Activated naive CD4-positive, alpha-beta T cell treated with anti-CD3 and anti-CD28 coated beads, Interleukin-2, amount 10 ng/mL, durations not matched to agents 7 days and 5 days (primary cell): ENCODE results near the gene LAMC3.
"Not testable (repeated sequence)": the region's sequence is repeated elsewhere in the genome, so short reads cannot be mapped to it uniquely, and the experiment has no call there.

Experiments
- CTCF ChIA-PET: fragments of 350-600 bp; sonication (Branson Sonifier 250); formaldehyde crosslinking; loops from one replicate; lab custom pipeline; 2021; ENCODE audit warnings: antibody characterized with exemption; lab: Charles Lee
- DNase-seq: peaks from one replicate; pipeline ENCODE4 v3.0.0-alpha.2; 2020
- H3K27ac Mint-ChIP-seq: one replicate; pipeline ENCODE4 v1.8.0; 2021; ENCODE audit warnings: mild to moderate bottlenecking, moderate library complexity, mixed read lengths
- H3K27me3 Mint-ChIP-seq: one replicate; pipeline ENCODE4 v1.8.0; 2021; ENCODE audit warnings: mild to moderate bottlenecking, mixed read lengths
- H3K36me3 Mint-ChIP-seq: one replicate; pipeline ENCODE4 v1.8.0; 2021; ENCODE audit warnings: mixed read lengths
- H3K4me1 Mint-ChIP-seq: one replicate; pipeline ENCODE4 v1.8.0; 2021; ENCODE audit warnings: mixed read lengths
- H3K4me3 Mint-ChIP-seq: one replicate; pipeline ENCODE4 v1.8.0; 2021; ENCODE audit warnings: mild to moderate bottlenecking, moderate library complexity, mixed read lengths
- H3K9me3 Mint-ChIP-seq: one replicate; pipeline ENCODE4 v1.8.0; 2021; ENCODE audit warnings: mixed read lengths

LAMC3 gene

GRCh38 chr9:131095666-131096268, 86.8 kb downstream of the LAMC3 start:
- Mint-ChIP-seq H3K9me3 (no peaks in the 10 kb centered on the region), H3K27me3 (peaks cover 67% of the 10 kb centered on the region), H3K27ac (no peak overlapping the region), H3K36me3 (peaks cover 3% of the 10 kb centered on the region), H3K4me1 (peaks cover 14% of the 10 kb centered on the region), H3K4me3 (peak overlapping the region; percentile 67)
- CTCF ChIA-PET, result no interaction called here
- no peak for DNase-seq

- H3K9me3 Mint-ChIP-seq, result no peaks in the 10 kb centered on the region
- peaks cover 3% of the 10 kb centered on the region for H3K36me3 Mint-ChIP-seq
- H3K4me1 Mint-ChIP-seq, result peaks cover 14% of the 10 kb centered on the region
- peaks cover 67% of the 10 kb centered on the region for H3K27me3 Mint-ChIP-seq
- peak within 1 kb of the TSS; percentile 69 for H3K4me3 Mint-ChIP-seq
- DNase-seq, result peak; percentile 61
- no peak within 1 kb of the TSS for H3K27ac Mint-ChIP-seq
- CTCF ChIA-PET, result no interaction called here
These were observed 87.5 kb downstream of the LAMC3 start, which contains the start of gene AIF1L for GRCh38 chr9:131096269-131097125. Gene AIF1L (plus strand): TSS chr9:131096531. CDS start chr9:131096630, 99 bp downstream.

DNA sequence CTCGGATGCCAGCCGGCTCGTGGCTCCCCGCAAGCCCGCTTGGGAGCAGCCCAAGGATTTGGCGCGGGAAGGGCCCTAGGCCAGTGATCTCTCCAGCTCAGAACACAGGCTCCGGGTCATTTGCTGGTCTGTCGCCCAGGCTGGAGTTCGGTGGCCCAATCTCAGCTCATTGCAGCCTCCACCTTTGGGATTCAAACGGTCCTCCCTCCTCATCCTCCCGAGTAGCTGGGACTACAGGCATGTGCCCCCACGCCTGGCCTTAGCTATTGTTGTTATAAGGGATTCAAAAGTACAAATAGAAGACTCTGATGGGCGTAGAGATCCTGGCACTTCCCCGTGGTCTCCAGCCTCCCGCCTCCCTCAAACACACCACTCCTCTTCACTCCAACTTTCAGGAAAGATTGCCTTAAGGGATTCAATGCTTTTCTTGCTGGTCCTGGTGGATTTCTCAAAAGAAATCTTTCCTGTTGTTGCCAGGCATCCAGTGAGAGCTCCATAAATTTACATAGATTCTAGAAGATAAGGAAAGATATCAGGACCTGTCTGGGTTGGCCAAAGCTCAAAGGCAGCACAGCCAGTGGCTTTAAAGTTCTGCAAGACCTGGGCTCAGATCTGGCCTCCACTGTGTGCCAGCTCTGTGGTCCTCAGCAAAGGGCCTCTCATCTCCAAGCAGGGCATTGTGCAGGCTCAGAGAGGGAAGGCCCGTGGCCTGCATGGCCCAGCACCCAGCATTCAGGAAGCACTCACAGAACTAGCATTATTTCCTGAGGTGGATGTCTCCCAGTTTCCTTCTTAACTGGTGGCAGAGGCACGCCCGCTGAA, 88.4 kb downstream of the LAMC3 start:
- CTCF ChIA-PET, result no interaction called here
- Mint-ChIP-seq H3K27me3 (peaks cover 67% of the 10 kb centered on the region), H3K4me1 (peaks cover 14% of the 10 kb centered on the region), H3K27ac (no peak overlapping the region), H3K4me3 (peak overlapping the region; percentile 69), H3K9me3 (no peaks in the 10 kb centered on the region), H3K36me3 (peaks cover 3% of the 10 kb centered on the region)
- no peak for DNase-seq

DNA sequence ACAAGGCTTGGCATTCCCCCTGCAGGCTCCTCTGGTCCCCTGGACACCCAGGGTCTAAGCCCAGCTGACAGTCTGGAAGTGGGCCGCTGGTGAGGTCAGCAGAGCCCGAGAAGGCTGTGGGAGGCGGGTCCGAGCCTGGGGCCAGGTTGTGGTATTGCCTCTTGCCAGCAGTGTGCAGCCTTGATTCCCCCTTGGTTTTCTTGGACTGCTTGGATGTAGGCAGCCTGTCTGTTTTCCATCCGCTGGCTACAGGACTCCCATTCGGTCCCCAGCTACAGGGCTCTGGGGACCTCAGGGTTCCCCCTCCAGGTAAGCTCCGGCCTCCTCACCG, 88.9 kb downstream of the LAMC3 start:
- CTCF ChIA-PET, result no interaction called here
- no peaks in the 10 kb centered on the region for H3K9me3 Mint-ChIP-seq
- H3K36me3 Mint-ChIP-seq, result peaks cover 3% of the 10 kb centered on the region
- H3K27me3 Mint-ChIP-seq, result peaks cover 67% of the 10 kb centered on the region
- H3K4me1 Mint-ChIP-seq, result peaks cover 14% of the 10 kb centered on the region
- no peak overlapping the region for H3K27ac Mint-ChIP-seq
- no peak for DNase-seq
- H3K4me3 Mint-ChIP-seq, result no peak overlapping the region

DNA sequence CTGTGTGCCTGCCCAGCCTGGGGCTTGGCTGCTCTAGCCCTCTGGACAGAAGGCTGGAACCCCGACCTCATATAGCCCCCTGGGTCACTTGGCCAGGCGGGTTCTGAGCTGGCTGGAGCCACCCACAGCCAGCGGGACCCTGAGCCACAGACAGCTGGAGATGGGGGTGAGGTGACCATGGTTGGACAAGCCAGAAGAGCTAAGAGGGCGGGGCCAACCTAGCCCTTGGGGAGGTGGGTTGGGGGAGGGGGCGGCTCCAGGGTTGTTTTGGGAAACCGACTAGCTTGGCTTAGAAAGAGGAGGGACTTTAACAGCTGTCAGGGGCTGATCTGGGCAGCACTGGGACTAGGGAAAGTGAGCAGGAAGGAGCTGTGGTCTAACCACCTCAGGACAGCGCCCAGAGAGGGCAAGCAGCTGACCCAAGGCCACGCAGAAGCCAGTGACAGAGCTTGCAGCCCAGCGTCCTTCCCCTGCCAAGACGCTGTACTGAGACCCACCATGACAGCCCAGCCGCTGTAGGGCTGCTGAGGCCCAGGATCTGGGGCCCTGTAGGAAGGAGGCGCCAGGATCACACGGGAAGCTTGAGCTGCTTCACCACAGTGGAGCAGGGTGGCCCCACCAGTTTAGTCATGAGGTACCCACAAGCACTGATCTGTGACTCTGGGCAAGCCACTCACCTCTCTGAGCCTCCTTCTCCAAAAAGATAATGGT, 89.6 kb downstream of the LAMC3 start:
- no peak for DNase-seq
- CTCF ChIA-PET, result interaction anchor here (1.5 kb wide), 1 partner anchor 41 kb away, joined by 3 read pairs; no protein-coding TSS in a partner anchor
- H3K4me3 Mint-ChIP-seq, result no peak overlapping the region
- H3K27me3 Mint-ChIP-seq, result peaks cover 62% of the 10 kb centered on the region
- peaks cover 3% of the 10 kb centered on the region for H3K36me3 Mint-ChIP-seq
- H3K27ac Mint-ChIP-seq, result no peak overlapping the region
- no peaks in the 10 kb centered on the region for H3K9me3 Mint-ChIP-seq
- H3K4me1 Mint-ChIP-seq, result peaks cover 14% of the 10 kb centered on the region

GRCh38 chr9:131099102-131099606, 90.2 kb downstream of the LAMC3 start:
- H3K27me3 Mint-ChIP-seq, result peaks cover 56% of the 10 kb centered on the region
- H3K4me1 Mint-ChIP-seq, result peaks cover 14% of the 10 kb centered on the region
- CTCF ChIA-PET, result interaction anchor here (1.5 kb wide), 1 partner anchor 42 kb away, joined by 3 read pairs; no protein-coding TSS in a partner anchor
- no peak for DNase-seq
- no peaks in the 10 kb centered on the region for H3K9me3 Mint-ChIP-seq
- H3K36me3 Mint-ChIP-seq, result peaks cover 3% of the 10 kb centered on the region
- H3K27ac Mint-ChIP-seq, result no peak overlapping the region
- H3K4me3 Mint-ChIP-seq, result no peak overlapping the region

GRCh38 chr9:131099845-131100244, 90.9 kb downstream of the LAMC3 start:
- H3K27ac Mint-ChIP-seq, H3K4me3 Mint-ChIP-seq, DNase-seq, H3K36me3 Mint-ChIP-seq, H3K9me3 Mint-ChIP-seq: not testable (repeated sequence)
- CTCF ChIA-PET, result interaction anchor here (1.1 to 1.5 kb wide), 2 partner anchors 42 to 235 kb away, joined by 3 read pairs; no protein-coding TSS in a partner anchor
- H3K4me1 Mint-ChIP-seq, result peaks cover 13% of the 10 kb centered on the region
- H3K27me3 Mint-ChIP-seq, result peaks cover 49% of the 10 kb centered on the region

- H3K27me3 Mint-ChIP-seq, result peaks cover 43% of the 10 kb centered on the region
- no peaks in the 10 kb centered on the region for H3K9me3 Mint-ChIP-seq
- DNase-seq, result no peak
- no peak overlapping the region for H3K4me3 Mint-ChIP-seq
- H3K27ac Mint-ChIP-seq, result no peak overlapping the region
- CTCF ChIA-PET, result interaction anchor here (0.9 to 1.5 kb wide), 3 partner anchors 10 to 235 kb away, joined by 3 to 4 read pairs (median 3); no protein-coding TSS in a partner anchor
- peaks cover 11% of the 10 kb centered on the region for H3K4me1 Mint-ChIP-seq
- peaks cover 3% of the 10 kb centered on the region for H3K36me3 Mint-ChIP-seq
These were observed 91.5 kb downstream of the LAMC3 start for GRCh38 chr9:131100445-131100844.

DNA sequence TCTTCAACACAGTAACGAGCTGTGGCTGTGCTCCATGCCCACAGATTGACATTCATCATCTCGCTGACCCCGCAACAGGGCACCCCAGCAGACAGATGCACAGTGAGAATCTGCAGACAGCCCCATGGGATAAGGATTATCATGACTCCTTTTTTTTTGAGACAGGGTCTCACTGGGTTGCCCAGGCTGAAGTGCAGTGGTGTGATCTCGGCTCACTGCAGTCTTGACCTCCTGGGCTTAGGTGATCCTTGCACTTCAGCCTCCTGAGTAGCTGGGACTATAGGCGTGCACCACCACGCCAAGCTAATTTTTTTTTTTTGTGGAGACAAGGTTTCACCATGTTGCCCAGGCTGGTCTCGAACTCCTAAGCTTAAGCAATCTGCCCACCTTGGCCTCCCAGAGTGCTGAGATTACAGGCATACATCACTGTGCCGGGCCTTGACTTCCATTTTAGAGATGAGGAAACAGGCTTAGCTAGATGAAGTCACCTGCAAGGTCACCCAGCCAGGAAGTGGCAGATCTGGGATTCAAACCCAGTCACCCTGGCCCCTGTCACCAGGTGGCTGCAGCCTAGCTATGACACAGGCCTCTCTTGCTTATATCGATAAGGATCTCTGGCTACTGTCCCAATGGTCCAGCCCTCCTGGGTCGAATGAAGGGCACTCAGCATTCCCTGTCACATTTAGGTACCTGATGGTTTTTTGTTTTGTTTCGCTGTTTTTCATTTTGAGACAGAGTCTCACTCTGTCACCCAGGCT, 92.4 kb downstream of the LAMC3 start:
- Mint-ChIP-seq H3K27me3 (peaks cover 35% of the 10 kb centered on the region), H3K4me3 (no peak overlapping the region), H3K4me1 (peaks cover 6% of the 10 kb centered on the region), H3K27ac (no peak overlapping the region), H3K9me3 (no peaks in the 10 kb centered on the region), H3K36me3 (no peaks in the 10 kb centered on the region)
- CTCF ChIA-PET, result interaction anchor here (0.6 to 1.5 kb wide), 3 partner anchors 9 to 44 kb away, joined by 3 to 4 read pairs (median 3); no protein-coding TSS in a partner anchor
- no peak for DNase-seq

- Mint-ChIP-seq H3K9me3 (no peaks in the 10 kb centered on the region), H3K36me3 (no peaks in the 10 kb centered on the region), H3K27me3 (peaks cover 19% of the 10 kb centered on the region), H3K27ac (no peak overlapping the region), H3K4me1 (no peaks in the 10 kb centered on the region), H3K4me3 (no peak overlapping the region)
- CTCF ChIA-PET, result no interaction called here
- DNase-seq, result no peak
These were observed 94.0 kb downstream of the LAMC3 start for GRCh38 chr9:131103024-131103423.

DNA sequence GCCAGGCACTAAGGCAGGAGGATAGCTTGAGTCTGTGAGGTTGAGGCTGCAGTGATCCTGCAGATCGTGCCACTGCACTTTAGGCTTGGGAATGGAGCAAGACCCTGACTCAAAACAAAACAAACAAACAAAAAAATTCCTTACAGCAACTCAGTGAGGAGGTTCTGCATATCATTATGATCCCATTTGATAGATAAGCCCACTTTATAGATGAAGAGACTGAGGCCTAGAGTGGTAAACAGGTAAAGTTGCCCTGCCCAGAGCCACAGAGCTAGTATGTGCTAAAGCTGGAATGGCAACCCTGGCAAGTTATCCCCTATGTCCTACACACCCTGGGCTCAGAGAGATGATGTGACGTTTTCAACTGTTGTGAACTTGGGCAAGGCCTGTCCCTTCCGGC, 94.6 kb downstream of the LAMC3 start:
- H3K27me3 Mint-ChIP-seq, result peaks cover 14% of the 10 kb centered on the region
- peak overlapping the region; percentile 28 for H3K27ac Mint-ChIP-seq
- no peaks in the 10 kb centered on the region for H3K4me1 Mint-ChIP-seq
- CTCF ChIA-PET, result no interaction called here
- no peak for DNase-seq
- H3K4me3 Mint-ChIP-seq, result no peak overlapping the region
- H3K36me3 Mint-ChIP-seq, result no peaks in the 10 kb centered on the region
- no peaks in the 10 kb centered on the region for H3K9me3 Mint-ChIP-seq

DNA sequence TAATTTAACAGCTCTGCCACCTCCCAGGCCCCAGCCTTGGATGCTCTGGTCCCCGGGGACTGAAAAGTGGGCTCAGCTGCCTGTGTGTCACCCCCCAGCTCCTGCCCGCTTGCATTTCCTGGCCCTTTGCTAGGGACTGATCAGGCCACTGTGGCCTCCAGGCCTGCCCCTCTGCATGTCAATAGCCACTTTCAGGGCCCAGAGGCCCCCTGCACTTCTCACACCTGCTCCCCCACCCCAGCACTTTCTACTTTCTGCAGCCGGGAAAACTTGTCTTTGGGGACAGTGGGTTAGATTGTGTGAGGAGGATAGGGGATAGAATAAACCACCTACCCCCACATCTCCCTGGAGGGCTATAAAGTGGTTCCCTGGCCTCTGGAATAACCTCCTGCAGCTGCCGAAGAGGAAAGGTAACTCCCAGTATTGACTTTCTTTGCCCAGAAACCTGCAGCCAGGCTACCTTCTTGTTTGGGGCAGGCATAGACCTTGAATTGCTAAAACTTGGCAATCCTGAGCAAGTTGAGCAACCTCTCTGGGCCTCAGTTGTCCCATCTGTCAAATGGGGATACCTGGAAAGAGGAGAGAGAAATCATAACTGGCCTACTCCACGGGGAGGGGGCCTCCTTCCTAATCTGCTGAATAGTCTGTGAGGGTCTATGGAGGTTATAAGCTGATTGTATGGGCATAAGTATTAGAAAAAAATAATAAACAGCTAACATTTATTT, 95.2 kb downstream of the LAMC3 start:
- H3K27ac Mint-ChIP-seq, result no peak overlapping the region
- peaks cover 7% of the 10 kb centered on the region for H3K27me3 Mint-ChIP-seq
- no peaks in the 10 kb centered on the region for H3K36me3 Mint-ChIP-seq
- no peaks in the 10 kb centered on the region for H3K9me3 Mint-ChIP-seq
- H3K4me3 Mint-ChIP-seq, result no peak overlapping the region
- CTCF ChIA-PET, result no interaction called here
- no peaks in the 10 kb centered on the region for H3K4me1 Mint-ChIP-seq
- DNase-seq, result no peak
